Fibroblast of mammary gland (primary cell): ENCODE measurements around the gene TMCO5A.
"Not testable (repeated sequence)": the region's sequence is repeated elsewhere in the genome, so short reads cannot be mapped to it uniquely, and the experiment has no call there.

ENCODE experiments used
- DNase-seq: peaks from one replicate; pipeline ENCODE4 v3.0.0-alpha.2; 2010; ENCODE audit warnings: low read depth
- H3K4me3 ChIP-seq: 2 replicates; pipeline ENCODE4 v1.5.1; 2011; ENCODE audit warnings: low read depth, mild to moderate bottlenecking, low read length, moderate library complexity; ENCODE audit not compliant: control insufficient read depth
- CTCF ChIP-seq: conservative IDR thresholded peaks from 2 replicates; pipeline ENCODE4 v1.5.1; 2011; ENCODE audit warnings: low read depth, low read length, inconsistent platforms; ENCODE audit not compliant: control insufficient read depth, insufficient read depth

The TMCO5A gene

GRCh38 chr15:37951999-37952398 lies 17.6 kb downstream of the TMCO5A start:
- DNase-seq: no peak
- no peak for TF ChIP-seq CTCF
- no peak overlapping the region for H3K4me3 ChIP-seq

GRCh38 chr15:37960742-37961141 lies 26.3 kb downstream of the TMCO5A start:
- not testable (repeated sequence) for H3K4me3 ChIP-seq, DNase-seq

GRCh38 chr15:37967788-37968187 lies 33.3 kb downstream of the TMCO5A start:
- TF ChIP-seq CTCF: no peak
- DNase-seq: no peak
- no peak overlapping the region for H3K4me3 ChIP-seq

GRCh38 chr15:37973856-37974255 lies 39.4 kb downstream of the TMCO5A start:
- DNase-seq: peak; percentile 70
- no peak overlapping the region for H3K4me3 ChIP-seq
- no peak for TF ChIP-seq CTCF

- TF ChIP-seq CTCF: no peak
- no peak for DNase-seq
- no peak overlapping the region for H3K4me3 ChIP-seq
Measured at GRCh38 chr15:37978231-37978630, 43.8 kb downstream of the TMCO5A start.

- no peak overlapping the region for H3K4me3 ChIP-seq
- DNase-seq: no peak
- TF ChIP-seq CTCF: no peak
Measured at GRCh38 chr15:37979671-37980409, 45.4 kb downstream of the TMCO5A start.

- no peak for TF ChIP-seq CTCF
- no peak overlapping the region for H3K4me3 ChIP-seq
- no peak for DNase-seq
Measured at GRCh38 chr15:37981201-37981600, 46.8 kb downstream of the TMCO5A start.
